ENCODE measurements around the gene PSORS1C2.
"Not testable (repeated sequence)": the region's sequence is repeated elsewhere in the genome, so short reads cannot be mapped to it uniquely, and the experiment has no call there.

The PSORS1C2 gene

DNA sequence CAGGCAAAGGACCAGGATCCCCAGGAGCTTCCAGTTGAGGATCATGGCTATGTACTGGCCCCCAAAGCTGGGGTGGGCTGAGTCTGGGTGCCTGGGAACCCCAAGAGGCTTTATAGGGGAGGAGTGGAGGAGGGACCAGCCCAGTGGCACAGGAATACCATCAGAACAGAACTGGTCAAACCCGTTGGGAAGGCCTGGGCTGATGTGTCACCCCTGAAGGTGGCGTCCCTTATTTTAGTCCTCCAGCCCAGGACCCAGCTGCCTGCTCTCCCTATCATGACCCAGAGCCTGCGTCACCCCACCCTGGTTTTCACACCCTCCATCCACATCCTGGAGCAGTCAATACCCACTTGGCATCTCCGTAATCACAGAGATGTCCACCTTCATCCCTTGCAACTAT lies at the start of gene PSORS1C2:
TSS of gene PSORS1C2 (minus strand) at position 85 of the 400 bp plus-strand sequence. CDS start at position 45, 40 bp downstream.
- no peak for DNase-seq (ENCODE audit: low spot score)

DNA sequence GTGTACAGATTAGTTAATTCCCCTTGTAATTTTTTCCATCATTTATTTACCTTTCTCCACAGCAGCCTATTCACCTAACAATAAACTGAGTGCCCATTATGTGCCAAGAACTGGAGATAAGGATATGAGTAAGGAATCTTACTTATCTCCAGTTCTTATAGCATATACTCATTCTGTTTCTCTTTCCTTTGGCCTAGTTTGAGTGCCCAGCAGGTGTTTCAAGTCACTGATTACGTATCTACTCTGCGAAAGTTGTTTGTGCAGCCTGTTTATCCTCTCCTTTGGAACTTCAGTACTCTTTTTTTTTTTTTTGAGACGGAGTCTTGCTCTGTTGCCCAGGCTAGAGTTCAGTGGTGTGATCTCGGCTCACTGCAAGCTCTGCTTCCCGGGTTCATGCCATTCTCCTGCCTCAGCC lies 48.9 kb upstream of the PSORS1C2 start:
- no peak for DNase-seq (ENCODE audit: low spot score)

DNA sequence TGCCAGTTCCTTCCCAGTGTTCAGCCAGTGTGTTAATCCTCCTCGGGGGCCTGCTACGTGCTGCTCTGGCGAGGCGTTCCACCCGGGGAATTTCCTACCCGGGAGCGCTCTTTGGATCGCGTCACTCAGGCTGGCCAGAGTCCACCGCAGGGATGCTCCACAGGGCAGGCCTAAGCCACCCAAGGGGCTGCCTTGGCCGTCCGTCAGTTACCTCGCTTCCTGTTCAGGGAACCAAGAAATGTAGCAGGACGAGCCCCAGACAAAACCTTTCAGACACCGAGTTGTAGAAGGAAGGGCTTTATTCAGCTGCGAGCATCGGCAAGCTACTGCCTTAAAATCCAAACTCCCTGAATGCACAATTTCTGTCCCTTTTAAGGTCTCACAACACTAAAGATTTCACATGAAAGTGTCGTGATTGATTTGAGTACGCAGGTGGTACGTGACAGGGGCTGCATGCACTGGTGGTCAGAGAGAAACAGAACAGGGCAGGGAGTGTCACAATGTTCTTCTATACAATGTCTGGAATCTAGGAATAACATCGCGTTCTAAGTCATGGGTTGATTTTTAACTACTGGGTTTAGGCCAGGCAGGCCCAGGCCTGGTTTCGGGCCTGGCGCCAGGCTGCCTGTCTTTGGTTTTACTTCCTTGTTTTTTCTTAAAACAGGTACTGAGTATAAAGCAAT lies 47.3 kb upstream of the PSORS1C2 start:
- no peak for DNase-seq (ENCODE audit: low spot score)

DNA sequence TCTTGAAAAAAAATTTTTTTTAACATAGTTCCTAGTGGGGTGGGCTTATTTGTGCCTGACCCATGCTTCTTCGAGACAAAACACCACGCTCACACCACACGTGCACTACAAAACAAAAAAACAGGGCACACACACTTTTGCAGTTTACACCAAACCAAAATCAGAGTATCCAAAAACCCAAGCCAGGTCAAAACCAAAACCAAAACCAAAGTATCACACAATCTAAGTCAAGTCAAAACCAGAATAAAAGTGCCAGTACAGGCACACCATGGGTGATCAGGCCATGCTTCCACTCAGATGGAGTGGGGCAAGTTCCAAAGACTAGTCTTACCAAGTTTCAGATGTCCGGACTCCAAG lies 46.8 kb upstream of the PSORS1C2 start:
- not testable (repeated sequence) for DNase-seq (ENCODE audit: low spot score)

DNA sequence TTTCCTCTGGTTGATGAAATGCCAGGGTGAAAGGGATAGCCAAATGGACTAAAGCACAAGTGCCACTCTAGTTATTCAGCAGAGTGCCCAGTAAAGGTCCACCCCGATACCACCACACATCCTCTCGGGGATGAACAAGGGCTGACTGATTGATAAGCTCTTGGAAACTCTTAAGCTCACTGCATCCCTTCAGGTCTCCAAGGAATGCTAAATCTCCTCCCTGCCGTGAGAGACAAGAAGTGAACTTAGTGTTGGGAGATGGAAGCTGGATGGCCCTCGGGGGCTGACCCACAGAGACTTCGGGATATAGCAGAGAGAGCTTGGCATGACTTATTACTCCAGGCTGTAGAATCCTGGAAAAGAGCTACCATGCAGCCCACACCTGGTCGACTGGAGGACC lies 45.0 kb upstream of the PSORS1C2 start:
- DNase-seq (ENCODE audit: low spot score), result not testable (repeated sequence)

DNA sequence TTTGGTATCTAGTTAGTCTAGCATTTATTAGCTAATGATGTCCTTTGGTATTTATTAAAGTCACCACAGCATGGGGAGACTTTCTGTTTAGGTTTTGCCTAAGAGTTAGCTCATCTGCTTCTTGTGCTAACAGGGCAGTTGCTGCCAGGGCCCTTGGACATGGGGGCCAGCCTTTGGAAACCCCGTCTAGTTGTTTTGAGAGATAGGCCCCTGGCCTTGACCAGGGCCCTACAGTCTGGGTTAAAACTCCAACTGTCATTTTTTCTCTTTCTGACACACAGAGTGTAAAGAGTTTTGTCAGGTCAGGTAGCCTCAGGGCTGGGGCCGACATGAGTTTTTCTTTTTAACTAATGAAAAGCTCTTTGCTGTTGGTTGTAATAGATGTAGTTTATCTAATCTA lies 44.4 kb upstream of the PSORS1C2 start:
- not testable (repeated sequence) for DNase-seq (ENCODE audit: low spot score)

DNA sequence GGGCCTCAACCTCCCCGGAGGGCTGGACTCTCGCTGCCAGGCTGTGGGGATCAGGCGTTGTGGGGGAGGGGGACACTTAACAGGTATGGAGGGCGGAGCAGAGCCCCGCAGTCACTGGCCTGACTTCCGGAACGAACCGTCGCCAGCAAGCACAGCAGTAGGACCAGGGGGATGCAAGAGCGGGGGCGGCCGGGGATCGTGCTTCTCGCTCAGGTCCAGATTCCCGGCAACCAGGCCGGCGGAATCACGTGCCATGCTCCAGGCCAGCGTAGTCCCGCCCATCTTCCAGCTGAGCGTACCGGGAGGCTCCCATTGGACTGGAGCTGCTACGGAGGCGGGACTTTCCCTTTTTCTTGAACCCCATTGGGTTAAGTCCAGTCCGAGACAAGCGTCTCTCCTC lies 41.6 kb upstream of the PSORS1C2 start:
- peak; percentile 97 for DNase-seq (ENCODE audit: low spot score)

DNA sequence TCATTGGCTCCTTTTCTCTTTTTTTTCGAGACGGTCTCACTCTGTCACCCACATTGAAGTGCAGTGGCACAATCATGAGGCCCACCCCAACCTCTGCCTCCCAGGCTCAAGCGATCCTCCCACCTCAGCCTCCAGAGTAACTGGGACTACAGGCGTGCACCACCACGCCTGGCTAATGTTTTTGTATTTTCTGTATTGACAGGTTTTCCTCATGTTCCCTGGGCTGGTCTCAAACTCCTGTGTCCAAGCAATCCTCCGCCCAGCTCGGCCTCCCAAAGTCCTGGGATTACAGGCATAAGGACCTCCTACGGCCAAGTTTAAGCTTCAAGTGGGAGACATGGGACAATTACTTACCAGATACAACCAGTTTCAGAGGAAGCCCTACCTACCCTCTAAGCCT lies 41.0 kb upstream of the PSORS1C2 start:
- no peak for DNase-seq (ENCODE audit: low spot score)

DNA sequence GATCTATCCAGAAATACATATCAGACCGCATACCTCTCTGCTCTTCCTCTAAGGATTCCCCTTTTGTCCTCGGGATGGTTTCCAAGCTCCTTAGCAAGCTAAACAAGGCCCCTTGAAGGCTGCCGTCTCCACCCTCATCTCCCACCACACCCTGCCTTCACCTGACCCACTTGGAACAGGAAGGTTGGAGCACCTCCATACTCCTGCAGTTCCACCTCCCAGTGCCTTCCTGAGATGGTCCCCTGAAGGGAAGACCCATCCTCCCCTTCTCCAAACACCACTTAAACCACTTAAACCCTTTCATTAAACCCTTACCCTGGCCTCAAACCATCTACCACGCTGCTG lies 40.1 kb upstream of the PSORS1C2 start:
- no peak for DNase-seq (ENCODE audit: low spot score)

DNA sequence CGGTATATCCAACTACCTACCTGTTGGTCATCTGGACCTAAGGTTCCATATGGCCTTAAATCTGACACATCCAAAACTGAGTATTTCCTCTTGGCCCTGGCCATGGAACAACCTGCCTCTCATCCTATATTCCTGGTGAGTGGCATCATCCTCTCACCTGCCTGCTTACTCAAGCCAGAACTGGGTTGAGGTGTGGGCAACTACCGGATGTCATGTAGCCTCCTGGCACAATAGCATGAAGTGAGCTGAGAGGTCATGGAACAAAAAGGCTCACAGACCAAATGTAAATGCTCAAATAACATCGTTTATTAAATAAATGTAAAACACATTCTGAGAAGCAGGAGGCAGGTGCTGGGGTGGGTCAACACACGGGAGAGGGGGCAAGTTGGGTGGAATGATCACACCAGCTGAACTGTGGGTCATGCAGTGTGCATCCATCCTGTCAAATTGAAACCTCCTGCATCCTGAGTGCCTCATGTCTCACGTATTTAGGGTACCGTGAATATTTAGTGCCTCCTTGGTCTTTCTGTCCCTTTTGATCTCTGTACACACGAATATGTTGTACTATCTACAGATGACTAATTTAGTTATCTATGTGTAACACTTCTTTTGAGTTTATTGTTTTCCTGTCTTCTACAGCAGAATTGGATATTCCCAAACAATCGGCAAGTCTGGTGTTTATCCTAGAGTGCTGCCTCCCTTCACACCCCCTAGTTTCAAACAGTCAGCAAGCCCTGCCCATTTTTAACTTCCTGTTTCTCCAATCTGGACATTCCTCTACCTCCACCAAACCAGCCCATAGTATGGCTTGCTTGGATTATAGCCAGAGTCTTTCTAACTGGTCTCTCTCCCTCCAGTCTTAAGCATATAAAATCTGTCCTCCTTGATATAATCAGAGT lies 39.5 kb upstream of the PSORS1C2 start:
- peak; percentile 46 for DNase-seq (ENCODE audit: low spot score)

DNA sequence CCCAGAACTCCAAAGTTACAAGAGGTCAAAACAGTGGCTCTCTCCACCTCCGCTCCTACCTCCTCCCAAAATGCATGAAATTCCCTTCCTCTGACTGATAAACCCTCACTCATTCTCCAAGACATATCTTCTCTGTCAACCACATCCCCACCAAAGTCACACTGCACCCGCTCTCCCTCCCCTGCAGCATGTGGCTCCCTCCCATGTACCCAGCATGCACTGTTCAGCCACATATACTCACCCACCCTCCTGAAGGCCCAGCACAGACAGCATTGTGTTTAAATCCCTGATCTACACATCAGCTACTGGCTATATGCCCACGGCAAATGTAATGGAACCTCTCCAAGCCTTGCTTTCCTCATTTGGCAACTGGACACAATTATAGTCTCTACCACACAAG lies 37.1 kb upstream of the PSORS1C2 start:
- peak; percentile 92 for DNase-seq (ENCODE audit: low spot score)

DNA sequence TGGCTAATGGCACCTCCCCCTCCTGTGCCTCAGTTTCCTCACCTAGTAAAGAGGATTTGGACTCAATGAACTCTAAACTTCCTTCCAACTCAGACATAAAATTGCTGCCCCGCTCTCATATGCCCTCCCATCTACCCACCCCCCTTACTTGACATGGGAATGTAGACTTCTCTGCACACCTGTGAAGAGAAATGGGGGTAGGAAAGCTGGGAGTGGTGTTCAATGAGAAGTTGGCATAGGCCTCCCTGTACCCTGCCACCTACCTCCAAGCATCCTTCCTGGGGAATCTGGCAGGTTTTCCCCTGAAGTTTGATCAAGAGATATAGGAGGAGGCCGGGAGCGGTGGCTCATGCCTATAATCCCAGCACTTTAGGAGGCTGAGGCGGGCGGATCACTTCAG lies 35.5 kb upstream of the PSORS1C2 start:
- DNase-seq (ENCODE audit: low spot score), result no peak

DNA sequence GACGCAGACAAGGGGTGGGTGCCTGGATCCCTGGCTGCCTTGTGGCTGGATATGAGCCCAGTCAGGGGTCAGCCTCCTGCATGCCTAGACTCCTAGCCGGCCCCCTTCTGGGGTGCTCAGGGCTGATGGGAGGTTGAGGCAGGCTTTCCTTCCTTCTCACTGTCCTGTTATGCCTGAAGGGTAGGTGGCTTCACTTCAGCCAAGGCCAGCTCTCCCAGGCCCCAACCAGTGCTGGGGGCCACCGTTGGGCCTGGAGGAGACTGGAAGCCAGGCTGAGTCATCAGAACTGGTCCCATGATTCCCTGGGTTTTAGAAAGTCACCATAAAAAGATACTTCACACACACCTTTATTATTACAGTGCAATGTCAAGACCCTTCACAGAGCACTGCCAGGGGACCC lies 34.5 kb upstream of the PSORS1C2 start:
- no peak for DNase-seq (ENCODE audit: low spot score)

DNA sequence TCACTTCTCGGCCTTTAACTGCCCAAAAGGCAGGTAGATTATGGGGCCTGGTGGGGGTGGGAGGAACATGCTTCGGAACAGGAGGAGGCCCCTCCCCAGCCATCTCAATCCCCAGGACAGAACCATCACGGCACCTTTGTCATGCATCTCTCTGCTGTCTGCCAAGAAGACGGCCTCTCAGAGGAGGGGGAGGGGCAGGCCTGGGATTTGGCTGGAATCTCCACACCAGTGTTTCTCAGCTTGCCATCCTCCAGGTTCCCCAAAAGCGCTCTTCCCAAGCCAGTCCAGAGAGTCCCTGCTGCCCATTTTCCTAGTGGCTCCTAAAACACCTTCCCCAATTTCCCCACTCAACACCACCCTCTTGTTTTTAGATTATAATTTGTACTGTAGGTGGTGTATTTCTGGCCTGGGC lies 34.1 kb upstream of the PSORS1C2 start:
- no peak for DNase-seq (ENCODE audit: low spot score)

DNA sequence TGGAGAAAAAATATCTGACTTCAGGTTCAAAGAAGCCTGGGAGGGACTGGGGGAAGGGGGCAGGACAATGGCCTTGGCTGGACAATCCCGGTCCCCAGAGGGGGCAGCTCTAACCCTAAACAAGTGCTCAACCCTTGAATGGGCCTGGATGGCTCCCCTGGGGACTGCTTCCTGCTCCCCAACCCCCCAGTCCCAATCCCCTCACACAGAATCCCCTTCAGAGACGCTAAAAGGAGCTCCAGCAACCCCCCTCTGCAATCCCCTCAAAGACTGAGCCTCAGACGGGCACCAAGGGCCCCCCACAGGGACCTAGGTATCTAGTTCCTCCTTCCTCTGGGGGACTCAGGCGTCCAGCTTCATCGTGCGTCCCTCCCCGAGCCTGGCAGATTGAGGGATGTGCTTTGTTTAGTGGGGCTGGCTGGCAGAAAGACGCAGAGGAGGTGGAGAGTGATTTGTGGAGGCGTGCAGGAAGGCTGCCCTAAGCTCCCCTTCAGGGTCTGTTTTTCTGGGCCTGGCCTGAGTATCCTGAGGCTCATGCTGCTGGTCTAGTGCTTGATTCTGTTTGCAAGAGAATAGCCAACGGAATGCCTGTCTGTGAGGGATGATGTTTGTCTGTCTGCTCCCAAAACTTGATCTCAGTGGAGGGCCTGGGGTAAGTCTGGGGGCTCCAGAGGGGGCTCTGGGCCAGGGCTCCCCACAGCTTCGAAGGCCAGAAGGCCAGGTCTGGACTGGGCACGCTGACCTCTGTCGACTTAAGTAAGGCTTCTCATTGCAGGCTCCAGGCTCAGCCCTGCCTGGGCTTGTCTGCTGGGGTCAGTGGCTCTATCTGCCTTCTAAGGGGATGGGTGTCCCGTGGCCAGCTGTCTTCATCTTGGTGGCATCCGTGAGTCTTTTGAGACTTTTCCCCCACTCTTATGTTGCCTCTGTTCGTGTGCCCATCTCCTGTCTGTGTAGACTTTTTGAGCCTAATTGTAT lies 33.4 kb upstream of the PSORS1C2 start:
- DNase-seq (ENCODE audit: low spot score), result no peak

DNA sequence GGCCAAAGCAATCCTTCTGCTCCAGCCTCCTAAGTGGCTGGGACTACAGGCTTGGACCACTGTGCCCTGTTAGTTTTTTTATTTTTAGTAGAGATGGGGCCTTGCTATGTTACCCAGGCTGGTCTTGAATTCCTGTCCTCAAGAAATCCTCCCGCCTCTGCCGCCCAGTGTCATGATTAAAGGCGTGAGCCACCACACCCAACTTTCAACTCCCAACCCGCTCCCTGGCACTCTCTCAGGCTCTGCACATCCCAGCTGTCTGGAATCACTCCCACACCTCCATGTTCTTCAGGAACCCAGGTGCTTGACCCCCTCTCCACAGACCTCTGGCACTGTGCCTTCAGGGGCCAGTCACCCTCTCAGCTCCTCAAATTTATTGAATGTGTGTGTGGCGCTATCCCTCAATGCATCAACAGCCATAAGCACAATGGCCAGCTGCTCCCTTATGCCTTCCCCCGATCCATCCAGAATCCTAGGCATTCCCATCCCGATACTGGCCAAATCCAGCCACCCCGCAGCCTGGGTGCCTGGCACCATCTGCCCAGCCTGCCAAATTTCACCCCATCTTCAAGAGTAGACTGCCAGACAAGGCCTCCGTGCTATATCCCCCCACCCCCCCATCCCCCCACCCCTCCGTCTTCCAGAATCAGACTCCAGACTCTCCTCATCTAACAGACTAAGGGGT lies 32.3 kb upstream of the PSORS1C2 start:
- DNase-seq (ENCODE audit: low spot score), result no peak

DNA sequence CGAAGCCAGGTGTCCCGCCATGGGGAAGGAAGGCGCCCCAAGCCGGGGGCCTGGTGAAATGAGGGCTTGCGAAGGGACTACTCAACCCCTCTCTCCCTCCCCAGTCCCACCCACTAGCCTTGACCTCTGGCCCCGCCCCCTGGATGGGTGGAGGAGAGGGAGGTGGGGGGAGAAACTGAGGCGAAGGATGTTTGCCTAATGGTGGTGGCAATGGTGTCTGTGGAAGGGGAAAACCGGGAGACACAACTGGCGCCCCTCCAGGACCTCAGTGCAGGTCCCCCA lies 31.7 kb upstream of the PSORS1C2 start, which contains the start of gene POU5F1:
TSS of gene POU5F1 (minus strand) at position 83 of the 282 bp plus-strand sequence. CDS start at position 21, 62 bp downstream.
- no peak for DNase-seq (ENCODE audit: low spot score)

DNA sequence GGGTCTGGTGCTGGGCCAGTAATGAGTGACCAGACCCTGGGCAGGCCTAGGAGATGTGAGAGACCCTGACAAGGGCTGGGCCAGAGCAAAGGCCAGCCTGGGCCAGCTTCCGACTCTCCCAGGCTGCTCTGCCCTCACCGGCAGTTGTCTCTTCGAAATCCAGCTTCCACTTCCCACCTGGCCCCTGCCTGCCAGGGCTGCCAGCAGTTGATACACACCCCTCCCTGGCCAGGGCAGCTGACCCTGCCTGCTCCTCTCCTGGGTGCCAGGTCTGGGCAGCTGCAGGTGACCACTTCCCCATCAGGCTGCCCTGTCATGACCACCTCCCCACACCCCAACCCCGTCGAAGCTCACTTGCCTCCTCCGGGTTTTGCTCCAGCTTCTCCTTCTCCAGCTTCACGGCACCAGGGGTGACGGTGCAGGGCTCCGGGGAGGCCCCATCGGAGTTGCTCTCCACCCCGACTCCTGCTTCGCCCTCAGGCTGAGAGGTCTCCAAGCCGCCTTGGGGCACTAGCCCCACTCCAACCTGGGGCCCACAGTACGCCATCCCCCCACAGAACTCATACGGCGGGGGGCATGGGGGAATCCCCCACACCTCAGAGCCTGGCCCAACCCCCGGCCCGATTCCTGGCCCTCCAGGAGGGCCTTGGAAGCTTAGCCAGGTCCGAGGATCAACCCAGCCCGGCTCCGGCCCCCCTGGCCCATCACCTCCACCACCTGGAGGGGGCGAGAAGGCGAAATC lies 31.2 kb upstream of the PSORS1C2 start:
- DNase-seq (ENCODE audit: low spot score), result not testable (repeated sequence)

DNA sequence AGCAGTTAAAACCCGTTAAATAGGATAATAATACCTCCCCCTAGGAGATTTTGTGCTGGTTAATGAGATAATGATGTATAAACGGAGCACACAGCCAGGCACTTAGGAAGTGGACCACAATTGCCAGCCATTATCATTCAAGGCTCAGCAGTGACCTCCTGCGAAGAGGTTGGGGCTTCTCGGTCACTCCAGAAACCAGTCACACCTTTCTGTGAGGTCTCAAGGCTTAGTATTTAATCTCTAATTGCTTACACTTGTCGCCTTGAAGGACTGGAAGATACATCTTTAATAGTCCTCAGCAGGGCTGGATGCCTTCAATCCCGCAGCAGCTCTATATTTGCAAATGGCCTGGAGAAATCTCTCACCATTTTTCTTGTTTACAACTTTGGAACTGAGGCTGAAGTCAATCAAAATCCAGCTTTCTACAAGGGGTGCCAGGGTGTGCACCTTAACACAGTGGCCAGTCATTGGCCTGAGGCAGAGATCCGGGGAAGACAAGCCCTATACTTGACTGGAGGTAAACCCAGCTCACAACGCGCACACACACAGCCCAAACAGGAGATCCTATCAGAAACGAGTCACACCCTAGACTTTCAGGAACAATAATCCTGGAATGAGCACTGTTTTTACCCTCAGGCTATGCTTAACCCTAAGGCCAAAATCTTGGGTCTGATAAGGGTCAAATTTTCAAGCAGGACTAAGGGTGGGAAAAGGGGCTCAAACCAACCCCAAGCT lies 30.4 kb upstream of the PSORS1C2 start:
- no peak for DNase-seq (ENCODE audit: low spot score)

DNA sequence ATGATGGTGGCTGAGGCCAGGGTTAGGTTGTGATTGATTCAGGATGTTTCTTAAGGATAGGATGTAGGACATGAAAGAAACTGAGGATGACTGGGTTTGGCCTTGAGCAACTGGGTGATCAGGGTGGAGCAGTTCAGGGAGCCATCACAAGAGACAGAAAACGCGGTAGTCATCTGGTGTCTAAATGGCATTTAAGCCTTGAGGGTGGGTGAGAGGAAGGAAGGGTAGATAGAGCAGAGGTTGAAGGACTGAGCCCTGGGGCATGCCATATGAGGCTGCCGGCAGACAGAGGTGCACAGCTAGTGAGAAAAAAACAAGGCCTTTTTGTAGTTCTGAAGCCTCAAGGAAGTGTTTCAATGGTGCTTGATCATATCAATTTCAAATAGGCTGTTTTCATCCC lies 29.7 kb upstream of the PSORS1C2 start:
- DNase-seq (ENCODE audit: low spot score), result no peak
